Measurements from ENCODE around the gene HACD2.

- TF ChIP-seq CTCF (IDR thresholded peaks at IDR 0.05) (no peak), MEF2A (IDR thresholded peaks at IDR 0.05; ENCODE audit: borderline replicate concordance, low read depth) (no peak), POLR2AphosphoS5 (IDR thresholded peaks at IDR 0.05; ENCODE audit: low read depth, low read length) (no peak), USF1 (IDR thresholded peaks at IDR 0.05; ENCODE audit: borderline replicate concordance, low read depth) (no peak), SMC3 (IDR thresholded peaks at IDR 0.05; ENCODE audit: low read depth, low read length) (no peak), RAD21 (IDR thresholded peaks at IDR 0.05; ENCODE audit: low read length) (no peak), MAX (IDR thresholded peaks at IDR 0.05; ENCODE audit: low read depth) (no peak)
Measured at GRCh38 chr3:123629747-123630047, 44.8 kb upstream of the HACD2 start.

Measured in SK-N-SH (cell line).